Measurements from ENCODE around the gene NINL.

DNA sequence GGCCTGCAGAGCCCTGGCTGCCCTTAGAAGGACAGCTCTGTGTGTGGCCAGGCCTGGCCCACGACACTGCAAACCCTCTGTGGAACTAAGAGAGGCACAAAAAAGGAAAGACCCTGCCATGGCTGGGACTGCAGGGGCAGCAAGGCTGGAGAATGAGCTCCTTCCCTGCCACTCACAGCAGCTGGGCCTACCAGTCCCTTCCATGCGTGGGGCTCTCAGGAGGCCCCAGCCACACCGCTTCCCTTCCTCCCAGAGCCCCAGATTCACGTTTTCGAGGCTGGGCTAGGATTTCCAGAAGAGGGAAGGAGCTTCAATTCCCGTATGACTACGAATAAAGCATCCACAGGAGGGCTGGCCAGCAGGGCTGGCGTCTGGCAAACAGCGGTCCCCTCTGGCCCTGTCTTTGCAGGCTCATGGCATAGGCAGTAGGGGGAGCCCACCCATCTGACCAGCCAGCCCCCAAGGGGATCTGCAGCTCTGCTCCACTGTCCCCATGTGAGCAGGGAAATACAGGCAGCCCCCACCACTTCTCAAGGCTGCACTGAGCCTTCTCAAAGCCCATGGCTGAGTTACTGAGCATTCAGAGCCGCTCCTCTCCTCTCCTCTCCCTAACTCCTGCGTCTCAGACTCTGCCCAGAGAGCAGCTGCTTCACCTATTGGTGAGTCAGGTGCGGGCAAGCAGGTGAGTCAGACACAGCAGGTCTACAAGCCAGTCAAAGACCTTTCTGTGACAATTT, 53.1 kb downstream of the NINL start:
- TF ChIP-seq YY1 (IDR thresholded peaks at IDR 0.05; ENCODE audit: low read depth): no peak
- TF ChIP-seq REST (IDR thresholded peaks at IDR 0.05; ENCODE audit: low read depth): no peak
- TF ChIP-seq TAF1 (IDR thresholded peaks at IDR 0.05; ENCODE audit: low read depth): no peak
- no peak for TF ChIP-seq EP300 (IDR thresholded peaks at IDR 0.05; ENCODE audit: borderline replicate concordance)
- TF ChIP-seq EGR1 (IDR thresholded peaks at IDR 0.05): no peak
- no peak for TF ChIP-seq TEAD4 (IDR thresholded peaks at IDR 0.05)
- no peak for TF ChIP-seq CEBPB (IDR thresholded peaks at IDR 0.05)
- TF ChIP-seq CREB1 (IDR thresholded peaks at IDR 0.05; ENCODE audit: low read depth): no peak
- no peak for TF ChIP-seq RAD21 (IDR thresholded peaks at IDR 0.05; ENCODE audit: low read depth)
- TF ChIP-seq, protein P1, sequence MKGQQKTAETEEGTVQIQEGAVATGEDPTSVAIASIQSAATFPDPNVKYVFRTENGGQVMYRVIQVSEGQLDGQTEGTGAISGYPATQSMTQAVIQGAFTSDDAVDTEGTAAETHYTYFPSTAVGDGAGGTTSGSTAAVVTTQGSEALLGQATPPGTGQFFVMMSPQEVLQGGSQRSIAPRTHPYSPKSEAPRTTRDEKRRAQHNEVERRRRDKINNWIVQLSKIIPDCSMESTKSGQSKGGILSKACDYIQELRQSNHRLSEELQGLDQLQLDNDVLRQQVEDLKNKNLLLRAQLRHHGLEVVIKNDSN (IDR thresholded peaks at IDR 0.05): no peak
- no peak for TF ChIP-seq FOXM1 (IDR thresholded peaks at IDR 0.05; ENCODE audit: borderline replicate concordance, low read depth)
- no peak for TF ChIP-seq TCF12 (IDR thresholded peaks at IDR 0.05; ENCODE audit: low read depth)

Data from Ishikawa (cell line).